Natural killer cell (primary cell): ENCODE results near the gene ACOT4. TPM values are rescaled to one million over a fixed set of nuclear protein-coding genes. Genes with fewer than 3 reads are reported as not detected.

Experiments used
- ATAC-seq, 3 donors: fragments of 150-1000 bp in 2 of 3; fragments of 200-7000 bp in 1 of 3; cut with Tn5 transposase; 1 replicate in 1 of 3; 2 replicates in 2 of 3; pipeline ENCODE4 v1.10.0; 2021; ENCODE audit warnings: mild to moderate bottlenecking in 2 of 3, moderate library complexity in 2 of 3
- DNase-seq, 2 donors: peaks; one replicate each; pipeline versions ENCODE4 v3.0.0 to v3.0.0-alpha.2; 2013 to 2021; ENCODE audit warnings: mixed read lengths in 1 of 2
- H3K27ac ChIP-seq: one replicate; pipeline ENCODE4 v1.5.1; 2013; ENCODE audit warnings: mild to moderate bottlenecking, low read length
- H3K27me3 ChIP-seq: one replicate; pipeline ENCODE4 v1.6.1; 2013; ENCODE audit warnings: low read length; ENCODE audit not compliant: control insufficient read depth, insufficient read depth
- H3K36me3 ChIP-seq: one replicate; pipeline ENCODE4 v1.6.1; 2013; ENCODE audit warnings: low read length; ENCODE audit not compliant: control insufficient read depth, insufficient read depth
- H3K4me1 ChIP-seq: one replicate; pipeline ENCODE4 v1.6.1; 2013; ENCODE audit warnings: low read length; ENCODE audit not compliant: control insufficient read depth, insufficient read depth
- H3K4me3 ChIP-seq: one replicate; pipeline ENCODE4 v1.5.1; 2013; ENCODE audit warnings: low read length
- H3K9me3 ChIP-seq: one replicate; pipeline ENCODE4 v1.6.1; 2013; ENCODE audit warnings: low read length; ENCODE audit not compliant: control insufficient read depth, insufficient read depth
- H3K27ac Mint-ChIP-seq, 2 donors: one replicate each; pipeline ENCODE4 v1.8.0; 2022; ENCODE audit warnings: mild to moderate bottlenecking in 2 of 2, mixed read lengths in 2 of 2, moderate library complexity in 1 of 2
- H3K27me3 Mint-ChIP-seq, 2 donors: one replicate each; pipeline ENCODE4 v1.8.0; 2022; ENCODE audit warnings: low read depth in 2 of 2, mixed read lengths in 2 of 2
- H3K36me3 Mint-ChIP-seq: one replicate; pipeline ENCODE4 v1.8.0; 2022; ENCODE audit warnings: mixed read lengths
- H3K4me1 Mint-ChIP-seq, 2 donors: one replicate each; pipeline ENCODE4 v1.8.0; 2022; ENCODE audit warnings: mixed read lengths in 2 of 2
- H3K4me3 Mint-ChIP-seq: one replicate; pipeline ENCODE4 v1.8.0; 2022; ENCODE audit warnings: mild to moderate bottlenecking, moderate library complexity, mixed read lengths
- H3K9me3 Mint-ChIP-seq, 2 donors: one replicate each; pipeline ENCODE4 v1.8.0; 2022; ENCODE audit warnings: mixed read lengths in 2 of 2
- CTCF ChIP-seq: fragments of 200-600 bp; IDR thresholded peaks from one replicate; pipeline ENCODE4 v1.8.0; 2022; ENCODE audit warnings: antibody characterized with exemption
- WGBS: methylation state at CpG from one replicate; pipeline ENCODE4 v1.1.7; 2013; ENCODE audit warnings: missing lambda C conversion rate; ENCODE audit not compliant: insufficient coverage; 5-methylcytosine and 5-hydroxymethylcytosine counted together
- intact Hi-C: fragments of 100-400 bp; cut with micrococcal nuclease; formaldehyde crosslinking; loops from one replicate; pipeline ENCODE4 v1.14.2; 2022
- total RNA-seq, 4 donors: library from RNA; stranded (reverse); fragments of 120-200 nt in 1 of 4; gene quantifications; one replicate each; pipeline versions ENCODE4 v1.2.3 to v1.2.4, GENCODE V29; 2013 to 2022

ACOT4 gene
- total RNA-seq, 3 donors from 2014 or later (not counting 1 experiment from before 2014, with no cell fraction given), result 2.3 to 3.0 (median 2.6) TPM

GRCh38 chr14:73594491-73594890 is 2.8 kb downstream of the ACOT4 start:
- H3K27ac Mint-ChIP-seq, result peak overlapping the region in 1 of 2 donors; percentile 31
- peaks cover 14% of the 10 kb centered on the region for H3K4me1 ChIP-seq
- H3K4me3 Mint-ChIP-seq, result no peak overlapping the region
- H3K27me3 Mint-ChIP-seq, result no peaks in the 10 kb centered on the region
- H3K4me1 Mint-ChIP-seq, result peaks cover 19% of the 10 kb centered on the region in 2 donors
- no peak for ATAC-seq
- TF ChIP-seq CTCF, result no peak
- H3K4me3 ChIP-seq, result no peak overlapping the region
- H3K36me3 ChIP-seq, result peaks cover 4% of the 10 kb centered on the region
- no peaks in the 10 kb centered on the region for H3K27me3 ChIP-seq
- DNase-seq, result no peak
- H3K9me3 Mint-ChIP-seq, result no peaks in the 10 kb centered on the region
- intact Hi-C loops, result no loop called here
- 89% methylated on average over 9 of the region's 9 CpGs for whole genome bisulfite sequencing
- peaks cover 7% of the 10 kb centered on the region for H3K36me3 Mint-ChIP-seq
- no peak overlapping the region for H3K27ac ChIP-seq
- no peaks in the 10 kb centered on the region for H3K9me3 ChIP-seq

- H3K27me3 Mint-ChIP-seq, result no peaks in the 10 kb centered on the region
- DNase-seq, result no peak
- Histone ChIP-seq H3K4me1 (no peaks in the 10 kb centered on the region), H3K4me3 (no peak overlapping the region), H3K27me3 (no peaks in the 10 kb centered on the region), H3K36me3 (peaks cover 4% of the 10 kb centered on the region), H3K9me3 (no peaks in the 10 kb centered on the region), H3K27ac (no peak overlapping the region)
- H3K4me1 Mint-ChIP-seq, result no peaks in the 10 kb centered on the region
- no peak for TF ChIP-seq CTCF
- H3K9me3 Mint-ChIP-seq, result no peaks in the 10 kb centered on the region
- peaks cover 7% of the 10 kb centered on the region for H3K36me3 Mint-ChIP-seq
- intact Hi-C loops, result no loop called here
- no peak overlapping the region for H3K27ac Mint-ChIP-seq
- no peak for ATAC-seq
- no peak overlapping the region for H3K4me3 Mint-ChIP-seq
Measured at GRCh38 chr14:73599499-73599898, 7.8 kb downstream of the ACOT4 start.

GRCh38 chr14:73602994-73603393 is 11.3 kb downstream of the ACOT4 start:
- DNase-seq, result no peak
- H3K27ac Mint-ChIP-seq, result no peak overlapping the region
- no peaks in the 10 kb centered on the region for H3K9me3 ChIP-seq
- no peaks in the 10 kb centered on the region for H3K27me3 ChIP-seq
- WGBS, result 96% methylated on average over 3 of the region's 3 CpGs
- no peaks in the 10 kb centered on the region for H3K9me3 Mint-ChIP-seq
- intact Hi-C loops, result no loop called here
- no peaks in the 10 kb centered on the region for H3K4me1 ChIP-seq
- no peak for TF ChIP-seq CTCF
- no peak overlapping the region for H3K27ac ChIP-seq
- H3K4me3 Mint-ChIP-seq, result no peak overlapping the region
- no peak for ATAC-seq
- H3K36me3 ChIP-seq, result no peaks in the 10 kb centered on the region
- no peaks in the 10 kb centered on the region for H3K36me3 Mint-ChIP-seq
- no peaks in the 10 kb centered on the region for H3K4me1 Mint-ChIP-seq
- H3K4me3 ChIP-seq, result no peak overlapping the region
- H3K27me3 Mint-ChIP-seq, result no peaks in the 10 kb centered on the region

GRCh38 chr14:73606271-73606670 is 14.6 kb downstream of the ACOT4 start:
- Mint-ChIP-seq H3K27me3 (no peaks in the 10 kb centered on the region), H3K4me3 (no peak overlapping the region), H3K27ac (no peak overlapping the region), H3K36me3 (no peaks in the 10 kb centered on the region), H3K4me1 (no peaks in the 10 kb centered on the region), H3K9me3 (no peaks in the 10 kb centered on the region)
- Histone ChIP-seq H3K9me3 (no peaks in the 10 kb centered on the region), H3K36me3 (no peaks in the 10 kb centered on the region), H3K27me3 (no peaks in the 10 kb centered on the region), H3K27ac (no peak overlapping the region), H3K4me3 (no peak overlapping the region), H3K4me1 (no peaks in the 10 kb centered on the region)
- intact Hi-C loops, result no loop called here
- DNase-seq, result no peak
- WGBS, result 80% methylated on average over 3 of the region's 3 CpGs
- ATAC-seq, result no peak
- no peak for TF ChIP-seq CTCF
